Ascending aorta (tissue), 2 donors: ENCODE data around the gene GFOD2. TPM values are rescaled to one million over a fixed set of nuclear protein-coding genes. Genes with fewer than 3 reads are reported as not detected.
"Not testable (repeated sequence)": the region's sequence is repeated elsewhere in the genome, so short reads cannot be mapped to it uniquely, and the experiment has no call there.

Experiments
- DNase-seq, 2 donors: peaks; one replicate each; pipeline ENCODE4 v3.0.0-alpha.2; 2019; ENCODE audit warnings: low spot score in 2 of 2
- H3K27ac ChIP-seq, 2 donors: fragments of 200-600 bp; sonication (generic); one replicate each; pipeline ENCODE4 v1.5.1; 2016 to 2017; ENCODE audit warnings: mild to moderate bottlenecking in 1 of 2
- H3K27me3 ChIP-seq: fragments of 200-600 bp; sonication (generic); one replicate; pipeline ENCODE4 v1.5.1; 2017
- H3K36me3 ChIP-seq, 2 donors: fragments of 200-600 bp; sonication (generic); one replicate each; pipeline ENCODE4 v1.5.1; 2016
- H3K4me1 ChIP-seq, 2 donors: fragments of 200-600 bp; sonication (generic); one replicate each; pipeline ENCODE4 v1.5.1; 2016 to 2017; ENCODE audit warnings: mild to moderate bottlenecking in 1 of 2
- H3K4me3 ChIP-seq, 2 donors: fragments of 200-600 bp; sonication (generic); one replicate each; pipeline ENCODE4 v1.5.1; 2016 to 2017; ENCODE audit warnings: mild to moderate bottlenecking in 1 of 2
- H3K9me3 ChIP-seq, 2 donors: fragments of 200-600 bp; sonication (generic); one replicate each; pipeline ENCODE4 v1.5.1; 2016
- intact Hi-C: fragments of 100-400 bp; cut with DNase I; formaldehyde crosslinking; loops from one replicate; pipeline ENCODE4 v1.15.1; 2023
- total RNA-seq: library from RNA; depleted of rRNA; stranded (reverse); fragments of >200 nt; gene quantifications from one replicate; pipeline ENCODE4 v1.1.0, GENCODE V29; 2016
- TF ChIP-seq, protein P1 (sequence below), 3 experiments: fragments of 200-600 bp in 2 of 3; fragments of 450-650 bp in 1 of 3; sonication (generic) in 2 of 3; IDR thresholded peaks; one replicate each; pipeline ENCODE4 v1.5.1; 2016 to 2019; ENCODE audit warnings: antibody characterized with exemption in 3 of 3, mild to moderate bottlenecking in 1 of 3, moderate library complexity in 1 of 3

The GFOD2 gene
- total RNA-seq, 1 donor from 2014 or later: 43.5 TPM

DNA sequence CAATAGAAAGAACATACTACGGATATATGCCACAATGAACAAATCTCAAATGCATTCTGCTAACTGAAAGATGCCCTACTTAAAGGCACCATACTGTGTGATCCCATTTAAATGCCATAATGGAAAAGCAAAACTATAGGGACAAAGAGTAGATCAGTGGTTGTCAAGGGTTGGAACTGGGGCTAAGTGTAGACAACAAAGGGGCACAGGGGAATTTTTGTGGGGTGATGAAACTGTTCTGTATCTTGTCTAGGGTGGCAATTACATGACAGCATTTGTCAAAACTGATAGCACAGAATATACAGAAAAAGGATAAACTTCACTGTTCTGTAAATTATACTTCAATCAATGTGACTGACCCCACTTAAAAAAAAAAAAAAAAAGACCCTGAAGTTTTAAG lies 17.7 kb downstream of the GFOD2 start:
- TF ChIP-seq, protein P1, sequence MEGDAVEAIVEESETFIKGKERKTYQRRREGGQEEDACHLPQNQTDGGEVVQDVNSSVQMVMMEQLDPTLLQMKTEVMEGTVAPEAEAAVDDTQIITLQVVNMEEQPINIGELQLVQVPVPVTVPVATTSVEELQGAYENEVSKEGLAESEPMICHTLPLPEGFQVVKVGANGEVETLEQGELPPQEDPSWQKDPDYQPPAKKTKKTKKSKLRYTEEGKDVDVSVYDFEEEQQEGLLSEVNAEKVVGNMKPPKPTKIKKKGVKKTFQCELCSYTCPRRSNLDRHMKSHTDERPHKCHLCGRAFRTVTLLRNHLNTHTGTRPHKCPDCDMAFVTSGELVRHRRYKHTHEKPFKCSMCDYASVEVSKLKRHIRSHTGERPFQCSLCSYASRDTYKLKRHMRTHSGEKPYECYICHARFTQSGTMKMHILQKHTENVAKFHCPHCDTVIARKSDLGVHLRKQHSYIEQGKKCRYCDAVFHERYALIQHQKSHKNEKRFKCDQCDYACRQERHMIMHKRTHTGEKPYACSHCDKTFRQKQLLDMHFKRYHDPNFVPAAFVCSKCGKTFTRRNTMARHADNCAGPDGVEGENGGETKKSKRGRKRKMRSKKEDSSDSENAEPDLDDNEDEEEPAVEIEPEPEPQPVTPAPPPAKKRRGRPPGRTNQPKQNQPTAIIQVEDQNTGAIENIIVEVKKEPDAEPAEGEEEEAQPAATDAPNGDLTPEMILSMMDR (IDR thresholded peaks at IDR 0.05): no peak

DNA sequence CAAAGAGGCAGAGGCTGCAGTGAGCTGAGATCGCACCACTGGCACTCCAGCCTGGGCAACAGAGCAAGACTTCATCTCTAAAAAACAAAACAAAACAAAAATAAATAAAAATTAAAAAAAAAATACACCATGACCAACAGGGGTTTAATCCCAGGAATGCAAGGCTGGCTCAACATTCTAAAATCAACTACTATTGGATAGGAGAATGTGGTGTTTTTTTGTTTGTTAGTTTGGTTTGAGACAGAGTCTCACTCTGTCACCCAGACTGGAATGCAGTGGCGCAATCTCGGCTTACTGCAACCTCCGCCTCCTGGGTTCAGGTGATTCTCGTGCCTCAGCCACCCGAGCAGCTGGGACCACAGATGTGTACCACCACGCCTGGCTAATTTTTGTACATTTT lies 19.9 kb downstream of the GFOD2 start:
- DNase-seq: no peak
- Histone ChIP-seq H3K27me3 (no peaks in the 10 kb centered on the region), H3K4me1 (no peaks in the 10 kb centered on the region), H3K36me3 (peaks cover 6 to 7% of the 10 kb centered on the region in 2 donors), H3K27ac (no peak overlapping the region), H3K4me3 (no peak overlapping the region), H3K9me3 (no peaks in the 10 kb centered on the region)
- intact Hi-C loops: no loop called here
- TF ChIP-seq, protein P1 (IDR thresholded peaks at IDR 0.05): no peak

More for the DNA sequence above, 17.7 kb downstream of the GFOD2 start:
- Histone ChIP-seq H3K4me1 (no peaks in the 10 kb centered on the region), H3K9me3 (no peaks in the 10 kb centered on the region), H3K36me3 (peaks cover 6 to 7% of the 10 kb centered on the region in 2 donors), H3K27ac (no peak overlapping the region), H3K4me3 (no peak overlapping the region), H3K27me3 (no peaks in the 10 kb centered on the region)
- DNase-seq: no peak
- intact Hi-C loops: no loop called here

DNA sequence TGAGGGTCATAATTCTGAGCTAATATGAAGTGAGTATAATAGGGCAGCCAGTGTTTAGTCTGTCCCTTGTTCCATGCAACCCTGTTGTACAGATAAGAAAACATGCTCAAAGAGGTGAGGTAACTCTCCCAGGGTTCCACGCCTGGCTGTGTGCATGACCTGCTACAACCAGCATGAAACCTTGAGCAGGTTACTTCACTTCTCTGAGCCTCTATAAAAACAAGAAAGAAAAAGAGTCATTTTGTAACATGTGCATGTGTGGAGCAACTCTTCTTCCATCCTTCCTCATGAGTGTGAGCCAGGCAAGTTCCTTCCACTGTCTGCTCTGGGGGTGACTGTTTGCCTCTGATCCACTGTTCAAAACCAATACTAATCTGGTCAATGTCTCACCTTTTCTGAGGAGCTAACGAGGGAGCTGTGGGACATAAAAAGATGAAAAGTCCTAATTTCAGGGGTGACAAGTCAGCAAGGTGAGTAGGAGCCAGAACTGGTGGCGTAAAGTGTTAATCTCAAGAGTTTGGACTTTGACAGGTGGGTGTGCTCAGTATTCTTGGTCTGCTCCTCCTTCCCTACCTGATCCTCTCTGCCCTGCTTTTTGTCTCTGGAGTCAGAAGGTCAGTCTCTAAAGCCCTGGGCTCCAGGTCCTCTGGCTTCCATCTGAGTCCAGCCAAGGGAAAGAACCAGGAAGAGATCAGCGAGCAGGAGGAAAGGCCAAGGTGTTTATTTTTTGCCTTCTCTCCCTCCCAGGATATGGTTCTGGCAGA lies 21.5 kb downstream of the GFOD2 start:
- no peaks in the 10 kb centered on the region for H3K27me3 ChIP-seq
- no peak overlapping the region for H3K27ac ChIP-seq
- TF ChIP-seq, protein P1 (IDR thresholded peaks at IDR 0.05): no peak
- H3K4me1 ChIP-seq: no peaks in the 10 kb centered on the region
- DNase-seq: no peak
- H3K4me3 ChIP-seq: no peak overlapping the region
- no peaks in the 10 kb centered on the region for H3K9me3 ChIP-seq
- intact Hi-C loops: no loop called here
- H3K36me3 ChIP-seq: peaks cover 6 to 7% of the 10 kb centered on the region in 2 donors

DNA sequence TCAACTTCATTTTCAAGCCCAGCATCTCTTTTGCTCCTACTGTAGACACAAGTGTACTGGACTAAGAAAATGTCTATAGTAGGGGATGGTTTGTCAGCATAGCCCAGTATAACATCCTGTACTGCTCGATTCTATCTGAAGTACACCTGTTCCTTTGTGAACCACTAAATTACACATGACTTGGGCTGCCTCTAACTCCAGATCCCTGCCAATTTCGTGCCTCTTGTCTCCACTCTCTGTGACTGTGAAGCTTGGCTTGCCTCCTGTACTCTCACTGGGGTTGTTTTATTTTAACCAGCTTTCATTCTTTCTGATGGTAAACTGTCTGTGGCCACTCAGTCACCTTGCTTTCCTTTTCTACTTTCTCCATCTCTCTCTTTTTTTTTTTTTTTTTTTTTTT lies 24.5 kb downstream of the GFOD2 start:
- H3K4me3 ChIP-seq: no peak overlapping the region
- peaks cover 6 to 7% of the 10 kb centered on the region in 2 donors for H3K36me3 ChIP-seq
- no peaks in the 10 kb centered on the region for H3K27me3 ChIP-seq
- DNase-seq: no peak
- H3K4me1 ChIP-seq: no peaks in the 10 kb centered on the region
- H3K27ac ChIP-seq: no peak overlapping the region
- TF ChIP-seq, protein P1 (IDR thresholded peaks at IDR 0.05): no peak
- intact Hi-C loops: no loop called here
- H3K9me3 ChIP-seq: no peaks in the 10 kb centered on the region

DNA sequence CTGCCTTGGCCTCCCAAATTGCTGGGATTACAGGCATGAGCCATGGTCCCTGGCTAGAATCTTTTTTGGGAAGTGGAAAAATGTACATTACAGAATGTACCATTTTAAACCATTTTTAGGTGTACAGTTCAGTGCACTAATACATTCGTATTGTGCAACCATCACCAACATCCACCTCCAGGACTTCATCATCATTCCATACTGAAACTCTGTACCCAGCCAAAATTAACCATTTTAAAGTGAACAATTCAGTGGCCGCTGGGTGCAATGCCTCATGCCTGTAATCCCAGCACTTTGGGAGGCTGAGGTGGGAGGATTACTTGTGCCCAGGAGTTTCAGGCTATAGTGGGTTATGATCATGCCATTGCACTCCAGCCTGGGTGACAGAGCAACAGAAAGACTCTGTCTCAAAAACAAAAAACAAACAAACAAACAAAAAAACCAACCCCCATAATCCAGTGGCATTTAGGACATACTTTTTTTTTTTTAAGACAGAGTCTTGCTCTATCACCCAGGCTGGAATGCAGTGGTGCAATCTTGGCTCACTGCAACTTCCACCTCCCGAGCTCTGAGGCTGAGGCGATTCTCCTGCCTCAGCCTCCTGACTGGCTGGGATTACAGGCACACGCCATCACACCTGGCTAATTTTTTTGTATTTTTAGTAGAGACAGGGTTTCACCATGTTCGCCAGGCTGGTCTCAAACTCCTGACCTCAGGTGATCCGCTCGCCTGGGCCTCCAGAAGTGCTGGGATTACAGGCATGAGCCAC lies 25.4 kb downstream of the GFOD2 start:
- H3K27ac ChIP-seq, H3K4me1 ChIP-seq, H3K36me3 ChIP-seq, H3K4me3 ChIP-seq, intact Hi-C loops, H3K9me3 ChIP-seq, DNase-seq, H3K27me3 ChIP-seq: not testable (repeated sequence)
